Uterus (tissue), 4 donors: Measurements from ENCODE around the gene COL27A1. TPM values are rescaled to one million over a fixed set of nuclear protein-coding genes. Genes with fewer than 3 reads are reported as not detected.

Experiments
- DNase-seq, 2 donors: peaks; one replicate each; pipeline ENCODE4 v3.0.0-alpha.2; 2019 to 2020
- H3K27ac ChIP-seq, 2 donors: fragments of 200-600 bp; sonication (generic); 1 replicate in 1 of 2; 2 replicates in 1 of 2; pipeline ENCODE4 v1.5.1; 2016 to 2018
- H3K27me3 ChIP-seq, 2 donors: fragments of 200-600 bp; sonication (generic); one replicate each; pipeline ENCODE4 v1.5.1; 2018 to 2019; ENCODE audit warnings: control low read depth in 1 of 2
- H3K36me3 ChIP-seq, 2 donors: fragments of 200-600 bp; sonication (generic); one replicate each; pipeline ENCODE4 v1.5.1; 2019; ENCODE audit warnings: control low read depth in 1 of 2
- H3K4me1 ChIP-seq, 2 donors: fragments of 200-600 bp; sonication (generic); one replicate each; pipeline ENCODE4 v1.5.1; 2018 to 2019; ENCODE audit warnings: control low read depth in 1 of 2
- H3K4me3 ChIP-seq, 2 donors: fragments of 200-600 bp; sonication (generic); 1 replicate in 1 of 2; 2 replicates in 1 of 2; pipeline ENCODE4 v1.5.1; 2018 to 2019; ENCODE audit warnings: mild to moderate bottlenecking in 1 of 2
- H3K9me3 ChIP-seq, 2 donors: fragments of 200-600 bp; sonication (generic); one replicate each; pipeline ENCODE4 v1.5.1; 2019; ENCODE audit warnings: control low read depth in 1 of 2
- CTCF ChIP-seq, 4 experiments: fragments of 200-600 bp in 2 of 4; fragments of 450-650 bp in 2 of 4; sonication (generic) in 2 of 4; IDR thresholded peaks; one replicate each; pipeline ENCODE4 v1.5.1; 2016 to 2019; ENCODE audit warnings: antibody characterized with exemption in 4 of 4, mild to moderate bottlenecking in 2 of 4, moderate library complexity in 1 of 4
- POLR2A ChIP-seq, 2 donors: fragments of 450-650 bp; IDR thresholded peaks; one replicate each; pipeline ENCODE4 v1.6.1; 2016; ENCODE audit warnings: antibody characterized with exemption in 2 of 2, mild to moderate bottlenecking in 1 of 2, moderate library complexity in 1 of 2
- intact Hi-C: fragments of 100-400 bp; cut with DNase I; formaldehyde crosslinking; loops from one replicate; pipeline ENCODE4 v1.15.1; 2023; ENCODE audit warnings: low total_unique reads
- total RNA-seq, 4 donors: library from RNA; depleted of rRNA in 3 of 4; stranded (reverse); fragments of >200 nt in 3 of 4; gene quantifications; one replicate each; pipeline versions ENCODE4 v1.1.0 to v1.2.4, GENCODE V29; 2014 to 2023
- donor health status: DM: yes; HTN: yes; CAD: no.

COL27A1 gene
- total RNA-seq, 4 donors from 2014 or later = 7.9 to 52.9 (median 43.3) TPM

- intact Hi-C loops = no loop called here
- peaks cover 8 to 9% of the 10 kb centered on the region in 2 donors for H3K4me1 ChIP-seq
Observed at GRCh38 chr9:114216976-114217375, 61.6 kb downstream of the COL27A1 start.

GRCh38 chr9:114218264-114219120, 63.2 kb downstream of the COL27A1 start:
- intact Hi-C loops = no loop called here
- Histone ChIP-seq H3K36me3 (no peaks in the 10 kb centered on the region), H3K27me3 (no peaks in the 10 kb centered on the region), H3K4me3 (no peak overlapping the region), H3K27ac (peak overlapping the region; percentile 54 to 76), H3K4me1 (peaks cover 8 to 9% of the 10 kb centered on the region in 2 donors), H3K9me3 (no peaks in the 10 kb centered on the region)
- no peak for TF ChIP-seq POLR2A (IDR thresholded peaks at IDR 0.05)
- TF ChIP-seq CTCF (IDR thresholded peaks at IDR 0.05) = no peak
- DNase-seq = no peak

More at GRCh38 chr9:114216976-114217375, 61.6 kb downstream of the COL27A1 start:
- TF ChIP-seq CTCF (IDR thresholded peaks at IDR 0.05) (no peak), POLR2A (IDR thresholded peaks at IDR 0.05) (no peak)
- Histone ChIP-seq H3K27me3 (no peaks in the 10 kb centered on the region), H3K27ac (peak overlapping the region in 1 of 2 donors; percentile 26), H3K4me3 (no peak overlapping the region), H3K9me3 (no peaks in the 10 kb centered on the region), H3K36me3 (no peaks in the 10 kb centered on the region)
- no peak for DNase-seq

- DNase-seq = peak in 1 of 2 donors; percentile 30
- H3K36me3 ChIP-seq = no peaks in the 10 kb centered on the region
- H3K9me3 ChIP-seq = no peaks in the 10 kb centered on the region
- no peaks in the 10 kb centered on the region for H3K27me3 ChIP-seq
- H3K4me1 ChIP-seq = peaks cover 8 to 9% of the 10 kb centered on the region in 2 donors
- TF ChIP-seq POLR2A (IDR thresholded peaks at IDR 0.05) (no peak), CTCF (IDR thresholded peaks at IDR 0.05) (no peak)
- no peak overlapping the region for H3K4me3 ChIP-seq
- intact Hi-C loops = no loop called here
- H3K27ac ChIP-seq = peak overlapping the region; percentile 54 to 76
Observed at GRCh38 chr9:114220061-114220541, 64.8 kb downstream of the COL27A1 start.

GRCh38 chr9:114221706-114222465, 66.5 kb downstream of the COL27A1 start:
- intact Hi-C loops = no loop called here

More at GRCh38 chr9:114221706-114222465, 66.5 kb downstream of the COL27A1 start:
- no peak for DNase-seq
- Histone ChIP-seq H3K27ac (no peak overlapping the region), H3K36me3 (no peaks in the 10 kb centered on the region), H3K4me1 (no peaks in the 10 kb centered on the region), H3K9me3 (no peaks in the 10 kb centered on the region), H3K27me3 (no peaks in the 10 kb centered on the region), H3K4me3 (no peak overlapping the region)
- TF ChIP-seq POLR2A (IDR thresholded peaks at IDR 0.05) = no peak
- TF ChIP-seq CTCF (IDR thresholded peaks at IDR 0.05) = no peak
